Panc1 (cell line): ENCODE measurements around the gene SERP1. TPM values are rescaled to one million over a fixed set of nuclear protein-coding genes. Genes with fewer than 3 reads are reported as not detected.

Experiments
- ATAC-seq: fragments of 200-7000 bp; cut with Tn5 transposase; 2 replicates; pipeline ENCODE4 v1.9.1; 2020; ENCODE audit warnings: mild to moderate bottlenecking, moderate library complexity
- BruUV-seq: library from RNA; stranded (reverse); fragments of 400-500 nt; replicated peaks from 2 replicates; lab custom pipeline; 2021; lab: Mats Ljungman, UMichigan
- CTCF ChIA-PET: fragments of 300-600 bp; sonication (Branson Sonifier 250); formaldehyde crosslinking; loops from one replicate; lab custom pipeline; 2022; ENCODE audit warnings: antibody characterized with exemption; lab: Charles Lee
- POLR2A ChIA-PET: fragments of 300-600 bp; sonication (Branson Sonifier 250); formaldehyde crosslinking; loops from one replicate; lab custom pipeline; 2022; ENCODE audit warnings: antibody characterized with exemption; lab: Charles Lee
- DNase-seq: peaks from one replicate; pipeline ENCODE4 v3.0.0-alpha.2; 2010; ENCODE audit warnings: low read depth, low spot score
- H3K27ac ChIP-seq: 2 replicates; pipeline ENCODE4 v1.5.1; 2011; ENCODE audit warnings: mild to moderate bottlenecking, low read length, inconsistent platforms
- H3K27me3 ChIP-seq: fragments of 200-500 bp; sonication (Bioruptor generic); 2 replicates; pipeline ENCODE4 v1.6.0; 2014; ENCODE audit warnings: low read length, inconsistent platforms; ENCODE audit not compliant: control insufficient read depth, insufficient read depth
- H3K36me3 ChIP-seq: fragments of 200-500 bp; sonication (Bioruptor generic); 2 replicates; pipeline ENCODE4 v1.5.1; 2014; ENCODE audit warnings: inconsistent platforms, mild to moderate bottlenecking, low read length, moderate library complexity; ENCODE audit not compliant: control insufficient read depth, insufficient read depth
- H3K4me1 ChIP-seq: 2 replicates; pipeline ENCODE4 v1.5.1; 2011; ENCODE audit warnings: inconsistent platforms, mild to moderate bottlenecking, low read length, moderate library complexity; ENCODE audit not compliant: control insufficient read depth, insufficient read depth
- H3K4me3 ChIP-seq, 2 experiments: 2 replicates each; pipeline ENCODE4 v1.5.1; 2011 to 2012; ENCODE audit warnings: low read depth in 2 of 2, low read length in 2 of 2, mild to moderate bottlenecking in 2 of 2, inconsistent platforms in 1 of 2, moderate library complexity in 1 of 2
- H3K9me3 ChIP-seq: fragments of 200-500 bp; sonication (Bioruptor generic); 2 replicates; pipeline ENCODE4 v1.5.1; 2014; ENCODE audit warnings: low read depth, mild to moderate bottlenecking, inconsistent platforms, low read length, moderate library complexity; ENCODE audit not compliant: control insufficient read depth, insufficient read depth
- CTCF ChIP-seq: fragments of 450-650 bp; IDR thresholded peaks from 2 replicates; pipeline ENCODE4 v1.5.1; 2017; ENCODE audit warnings: mild to moderate bottlenecking
- POLR2AphosphoS5 ChIP-seq: IDR thresholded peaks from 2 replicates; pipeline ENCODE4 v1.6.1; 2012; ENCODE audit warnings: mild to moderate bottlenecking, low read depth, low read length, moderate library complexity
- REST ChIP-seq, 2 experiments: IDR thresholded peaks; 2 replicates each; pipeline ENCODE4 v1.6.1; 2011 to 2012; ENCODE audit warnings: low read depth in 2 of 2, control low read depth in 1 of 2, low read length in 1 of 2, mild to moderate bottlenecking in 1 of 2, moderate library complexity in 1 of 2; ENCODE audit not compliant: insufficient read depth in 1 of 2
- SIN3A ChIP-seq: IDR thresholded peaks from 2 replicates; pipeline ENCODE4 v1.6.1; 2012; ENCODE audit warnings: low read depth, mild to moderate bottlenecking, low read length, moderate library complexity, borderline replicate concordance; ENCODE audit not compliant: insufficient read depth
- TCF7L2 ChIP-seq: IDR thresholded peaks from 2 replicates; pipeline ENCODE4 v1.6.1; 2011; ENCODE audit warnings: mild to moderate bottlenecking, low read depth, low read length, inconsistent platforms
- in situ Hi-C: cut with HindIII; loops from 2 replicates; pipeline ENCODE4 v1.10.0; 2016; ENCODE audit warnings: low sequenced_read_pairs, low pct_unique_long_range_greater_than_20kb
- intact Hi-C: fragments of 100-400 bp; cut with micrococcal nuclease; formaldehyde crosslinking; loops from one replicate; pipeline ENCODE4 v1.10.0; 2022; ENCODE audit not compliant: unreplicated experiment
- total RNA-seq: library from RNA; stranded (reverse); gene quantifications from one replicate; pipeline ENCODE4 v1.2.1, GENCODE V29; 2021; ENCODE audit not compliant: unreplicated experiment

Gene SERP1
- total RNA-seq, 1 experiment from 2014 or later: 75.0 TPM

- intact Hi-C loops (no loop called here), in situ Hi-C loops (no loop called here)
- no peak for ATAC-seq
- no peaks in the 10 kb centered on the region for H3K27me3 ChIP-seq
- H3K9me3 ChIP-seq: no peaks in the 10 kb centered on the region
- no peak for DNase-seq
- TF ChIP-seq SIN3A (no peak), REST (IDR thresholded peaks at IDR 0.05; ENCODE audit: insufficient read depth in 1 of 2, low read depth in 2 of 2, low read length in 1 of 2) (no peak), CTCF (no peak), POLR2AphosphoS5 (no peak), TCF7L2 (no peak)
- no peaks in the 10 kb centered on the region for H3K36me3 ChIP-seq
- ChIA-PET CTCF (no interaction called here), POLR2A (interaction anchor here (0.7 kb wide), 1 partner anchor 417 kb away, joined by 3 read pairs; no protein-coding TSS in a partner anchor)
- H3K4me3 ChIP-seq: no peak overlapping the region
- no peaks in the 10 kb centered on the region for H3K4me1 ChIP-seq
- no peak overlapping the region for H3K27ac ChIP-seq
- no TSS peak for BruUV-seq
These were observed 36.5 kb downstream of the SERP1 start for GRCh38 chr3:150509780-150510179.

GRCh38 chr3:150508401-150508800, 37.9 kb downstream of the SERP1 start:
- POLR2A ChIA-PET: no interaction called here

More at GRCh38 chr3:150508401-150508800, 37.9 kb downstream of the SERP1 start:
- no peak for TF ChIP-seq SIN3A
- TF ChIP-seq CTCF: no peak
- no peak for TF ChIP-seq POLR2AphosphoS5
- TF ChIP-seq REST (IDR thresholded peaks at IDR 0.05; ENCODE audit: insufficient read depth in 1 of 2, low read depth in 2 of 2, low read length in 1 of 2): no peak
- TF ChIP-seq TCF7L2: no peak
- CTCF ChIA-PET: no interaction called here
- no peaks in the 10 kb centered on the region for H3K27me3 ChIP-seq
- DNase-seq (no peak), ATAC-seq (no peak)
- no peaks in the 10 kb centered on the region for H3K9me3 ChIP-seq
- intact Hi-C loops: no loop called here
- H3K4me1 ChIP-seq: no peaks in the 10 kb centered on the region
- in situ Hi-C loops: no loop called here
- no peak overlapping the region for H3K4me3 ChIP-seq
- no peaks in the 10 kb centered on the region for H3K36me3 ChIP-seq
- no peak overlapping the region for H3K27ac ChIP-seq
- no TSS peak for BruUV-seq
